ENCODE measurements around the gene SBNO2.
"Not testable (repeated sequence)": the region's sequence is repeated elsewhere in the genome, so short reads cannot be mapped to it uniquely, and the experiment has no call there.

The SBNO2 gene

DNA sequence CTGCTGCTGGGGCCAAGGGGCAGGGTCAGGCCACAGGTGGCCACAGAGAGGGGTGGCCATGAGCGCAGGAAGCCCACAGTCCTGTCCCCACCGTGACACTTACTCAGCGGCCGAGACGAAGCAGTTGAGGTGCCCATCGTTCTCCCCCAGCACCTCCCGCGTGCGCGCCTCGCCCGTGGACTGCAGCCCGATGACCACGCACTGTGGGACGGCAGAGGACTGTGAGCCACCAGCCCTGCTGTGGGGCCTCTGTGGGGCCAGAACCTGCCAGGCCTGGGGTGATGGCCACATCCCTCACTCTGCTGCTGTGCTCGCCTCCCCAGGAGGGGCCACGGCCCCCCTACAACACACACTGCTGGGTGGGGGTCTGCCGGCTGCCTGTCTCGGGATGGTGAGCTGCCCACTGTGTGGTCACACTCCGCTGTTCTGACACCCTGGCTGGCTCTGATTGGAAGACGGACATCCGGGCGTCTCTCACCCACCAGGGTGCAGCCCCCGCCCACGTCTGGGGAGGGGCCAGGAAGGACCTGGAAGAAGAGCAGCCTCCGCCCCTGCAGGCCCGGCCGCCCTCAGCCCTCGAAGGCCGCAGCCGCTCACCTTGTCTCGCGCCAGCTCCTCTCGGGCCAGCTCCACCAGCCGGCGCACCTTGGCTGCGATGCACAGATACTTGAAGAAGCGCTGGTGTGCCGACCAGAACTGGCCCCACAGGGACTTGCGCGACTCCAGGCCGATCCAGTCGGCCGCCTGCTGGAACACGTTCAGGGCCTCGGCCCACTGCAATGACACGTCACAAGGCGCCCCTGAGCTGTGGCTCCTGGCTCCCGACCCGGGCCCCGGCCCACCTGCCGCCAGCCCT, 57.1 kb downstream of the SBNO2 start:
- H3K36me3 ChIP-seq (ENCODE audit: insufficient read depth, low read length), result peaks cover 33% of the 10 kb centered on the region
- H3K4me3 ChIP-seq (ENCODE audit: low read depth, low read length, poor library complexity, severe bottlenecking), result no peak overlapping the region
- H3K9me2 ChIP-seq (ENCODE audit: low read depth, low read length), result no peaks in the 10 kb centered on the region
- no peak overlapping the region for H3K27ac ChIP-seq (ENCODE audit: low read depth, low read length, poor library complexity, severe bottlenecking)
- no peaks in the 10 kb centered on the region for H3K9me3 ChIP-seq (ENCODE audit: low read length)
- H3K9ac ChIP-seq (ENCODE audit: low read length), result no peak overlapping the region
- TF ChIP-seq EZH2 (IDR thresholded peaks at IDR 0.05; ENCODE audit: borderline replicate concordance, low read length), result no peak
- TF ChIP-seq, protein P1, sequence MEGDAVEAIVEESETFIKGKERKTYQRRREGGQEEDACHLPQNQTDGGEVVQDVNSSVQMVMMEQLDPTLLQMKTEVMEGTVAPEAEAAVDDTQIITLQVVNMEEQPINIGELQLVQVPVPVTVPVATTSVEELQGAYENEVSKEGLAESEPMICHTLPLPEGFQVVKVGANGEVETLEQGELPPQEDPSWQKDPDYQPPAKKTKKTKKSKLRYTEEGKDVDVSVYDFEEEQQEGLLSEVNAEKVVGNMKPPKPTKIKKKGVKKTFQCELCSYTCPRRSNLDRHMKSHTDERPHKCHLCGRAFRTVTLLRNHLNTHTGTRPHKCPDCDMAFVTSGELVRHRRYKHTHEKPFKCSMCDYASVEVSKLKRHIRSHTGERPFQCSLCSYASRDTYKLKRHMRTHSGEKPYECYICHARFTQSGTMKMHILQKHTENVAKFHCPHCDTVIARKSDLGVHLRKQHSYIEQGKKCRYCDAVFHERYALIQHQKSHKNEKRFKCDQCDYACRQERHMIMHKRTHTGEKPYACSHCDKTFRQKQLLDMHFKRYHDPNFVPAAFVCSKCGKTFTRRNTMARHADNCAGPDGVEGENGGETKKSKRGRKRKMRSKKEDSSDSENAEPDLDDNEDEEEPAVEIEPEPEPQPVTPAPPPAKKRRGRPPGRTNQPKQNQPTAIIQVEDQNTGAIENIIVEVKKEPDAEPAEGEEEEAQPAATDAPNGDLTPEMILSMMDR (IDR thresholded peaks at IDR 0.05; ENCODE audit: low read length), result no peak
- no peaks in the 10 kb centered on the region for H3K27me3 ChIP-seq (ENCODE audit: insufficient read depth, low read length)
- H3K4me1 ChIP-seq (ENCODE audit: insufficient read depth, low read length, severe bottlenecking), result peaks cover 3% of the 10 kb centered on the region
- no peaks in the 10 kb centered on the region for H3K79me2 ChIP-seq (ENCODE audit: insufficient read depth, low read length)
- no peak overlapping the region for H2AFZ ChIP-seq (ENCODE audit: low read length)
- H3F3A ChIP-seq (ENCODE audit: insufficient read depth, low read length), result no peaks in the 10 kb centered on the region
- H4K20me1 ChIP-seq (ENCODE audit: insufficient read depth, low read length), result no peaks in the 10 kb centered on the region
- no peak overlapping the region for H3K4me2 ChIP-seq (ENCODE audit: low read length)

DNA sequence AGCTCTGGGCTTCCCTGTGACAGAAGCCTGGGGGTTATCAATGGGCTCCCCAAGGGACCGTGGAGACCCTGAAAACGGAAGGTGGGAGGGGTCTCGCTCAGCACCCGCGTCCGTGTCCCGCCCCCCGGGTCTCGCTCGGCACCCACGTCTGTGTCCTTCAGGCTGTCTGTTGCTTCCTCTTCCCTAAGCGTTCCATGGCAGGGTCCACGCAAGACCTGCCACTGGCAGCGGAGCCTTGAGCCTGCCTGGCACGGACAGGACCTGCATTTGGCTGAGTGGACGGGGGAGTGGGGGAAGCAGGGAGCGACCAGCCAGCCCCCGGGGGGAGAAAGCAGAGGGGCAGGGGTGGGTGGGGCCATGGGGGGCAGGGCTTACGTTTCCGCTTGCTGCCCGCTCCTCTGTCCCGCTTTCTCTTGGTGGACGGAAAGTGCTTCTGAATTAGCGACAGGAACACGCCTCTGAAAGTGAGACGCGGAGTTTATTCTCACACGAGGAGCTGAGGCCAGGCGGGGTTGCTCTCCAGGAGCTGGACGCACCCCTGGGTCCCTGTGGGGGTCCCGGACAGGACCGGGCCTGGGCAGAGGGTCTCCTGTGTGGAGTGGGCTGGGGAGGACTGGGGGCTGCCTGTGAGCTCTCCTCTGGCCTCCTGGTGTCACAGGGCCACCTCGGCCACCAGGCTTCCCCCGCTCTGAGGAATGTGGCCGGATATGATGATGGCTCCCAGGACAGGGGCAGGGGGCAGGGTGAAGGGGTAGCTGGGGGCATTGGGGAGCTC, 58.2 kb downstream of the SBNO2 start:
- H3K27me3 ChIP-seq (ENCODE audit: insufficient read depth, low read length), result no peaks in the 10 kb centered on the region
- H3K4me1 ChIP-seq (ENCODE audit: insufficient read depth, low read length, severe bottlenecking), result peaks cover 3% of the 10 kb centered on the region
- TF ChIP-seq EZH2 (IDR thresholded peaks at IDR 0.05; ENCODE audit: borderline replicate concordance, low read length), result no peak
- TF ChIP-seq, protein P1 (IDR thresholded peaks at IDR 0.05; ENCODE audit: low read length), result no peak
- H3K27ac ChIP-seq (ENCODE audit: low read depth, low read length, poor library complexity, severe bottlenecking), result no peak overlapping the region
- no peaks in the 10 kb centered on the region for H3K9me3 ChIP-seq (ENCODE audit: low read length)
- no peak overlapping the region for H3K4me2 ChIP-seq (ENCODE audit: low read length)
- H2AFZ ChIP-seq (ENCODE audit: low read length), result no peak overlapping the region
- peaks cover 22% of the 10 kb centered on the region for H3K36me3 ChIP-seq (ENCODE audit: insufficient read depth, low read length)
- no peaks in the 10 kb centered on the region for H3K9me2 ChIP-seq (ENCODE audit: low read depth, low read length)
- no peaks in the 10 kb centered on the region for H3K79me2 ChIP-seq (ENCODE audit: insufficient read depth, low read length)
- H3F3A ChIP-seq (ENCODE audit: insufficient read depth, low read length), result no peaks in the 10 kb centered on the region
- H4K20me1 ChIP-seq (ENCODE audit: insufficient read depth, low read length), result no peaks in the 10 kb centered on the region
- no peak overlapping the region for H3K4me3 ChIP-seq (ENCODE audit: low read depth, low read length, poor library complexity, severe bottlenecking)
- no peak overlapping the region for H3K9ac ChIP-seq (ENCODE audit: low read length)

DNA sequence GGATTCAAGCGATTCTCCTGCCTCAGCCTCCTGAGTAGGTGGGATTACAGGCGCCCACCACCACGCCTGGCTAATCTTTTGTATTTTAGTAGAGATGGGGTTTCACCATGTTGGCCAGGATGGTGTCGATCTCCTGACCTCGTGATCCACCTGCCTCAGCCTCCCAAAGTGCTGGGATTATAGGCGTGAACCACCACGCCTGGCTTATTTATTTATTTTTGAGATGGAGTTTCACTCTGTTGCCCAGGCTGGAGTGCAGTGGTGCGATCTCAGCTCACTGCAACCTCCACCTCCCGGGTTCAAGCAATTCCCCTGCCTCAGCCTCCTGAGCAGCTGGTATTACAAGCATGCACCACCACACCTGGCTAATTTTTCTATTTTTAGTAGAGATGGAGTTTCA, 59.3 kb downstream of the SBNO2 start:
- H3K4me1 ChIP-seq (ENCODE audit: insufficient read depth, low read length, severe bottlenecking); H3K79me2 ChIP-seq (ENCODE audit: insufficient read depth, low read length); H2AFZ ChIP-seq (ENCODE audit: low read length); H3K4me3 ChIP-seq (ENCODE audit: low read depth, low read length, poor library complexity, severe bottlenecking); H4K20me1 ChIP-seq (ENCODE audit: insufficient read depth, low read length); H3F3A ChIP-seq (ENCODE audit: insufficient read depth, low read length); H3K4me2 ChIP-seq (ENCODE audit: low read length); H3K9me3 ChIP-seq (ENCODE audit: low read length); H3K9ac ChIP-seq (ENCODE audit: low read length); H3K27ac ChIP-seq (ENCODE audit: low read depth, low read length, poor library complexity, severe bottlenecking); H3K9me2 ChIP-seq (ENCODE audit: low read depth, low read length); H3K27me3 ChIP-seq (ENCODE audit: insufficient read depth, low read length): not testable (repeated sequence)
- H3K36me3 ChIP-seq (ENCODE audit: insufficient read depth, low read length), result peaks cover 20% of the 10 kb centered on the region
